ENCODE data around the gene SAE1.

DNA sequence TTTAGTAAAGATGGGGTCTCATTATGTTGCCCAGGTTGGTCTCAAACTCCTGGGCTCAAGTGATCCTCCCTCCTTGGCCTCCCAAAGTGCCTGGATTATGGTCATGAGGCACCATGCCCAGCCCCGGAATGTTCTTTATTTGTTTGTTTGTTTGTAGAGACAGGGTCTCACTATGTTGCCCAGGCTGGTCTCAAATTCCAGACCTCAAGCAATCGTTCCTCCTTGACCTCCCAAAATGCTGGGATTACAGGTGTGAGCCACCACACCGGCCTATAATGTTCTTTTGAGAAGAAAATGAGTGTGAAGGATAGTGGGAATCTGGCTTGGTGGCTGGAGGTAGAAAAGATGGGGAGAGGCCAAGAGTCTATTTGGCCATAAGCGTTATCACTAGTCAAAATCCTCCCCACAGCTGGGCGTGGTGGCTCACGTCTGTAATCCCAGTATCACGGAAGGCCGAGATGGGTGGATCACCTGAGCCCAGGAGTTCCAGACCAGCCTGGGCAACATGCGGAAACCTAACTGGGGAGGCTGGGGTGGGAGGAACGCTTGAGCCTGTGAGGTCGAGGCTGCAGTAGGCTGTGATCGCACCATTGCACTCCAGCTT, 105.5 kb downstream of the SAE1 start:
- TF ChIP-seq MXI1 (IDR thresholded peaks at IDR 0.05; ENCODE audit: borderline replicate concordance, low read depth, low read length) (no peak), POLR2A (IDR thresholded peaks at IDR 0.05; ENCODE audit: low read depth, low read length) (no peak)
- TF ChIP-seq, protein P1, sequence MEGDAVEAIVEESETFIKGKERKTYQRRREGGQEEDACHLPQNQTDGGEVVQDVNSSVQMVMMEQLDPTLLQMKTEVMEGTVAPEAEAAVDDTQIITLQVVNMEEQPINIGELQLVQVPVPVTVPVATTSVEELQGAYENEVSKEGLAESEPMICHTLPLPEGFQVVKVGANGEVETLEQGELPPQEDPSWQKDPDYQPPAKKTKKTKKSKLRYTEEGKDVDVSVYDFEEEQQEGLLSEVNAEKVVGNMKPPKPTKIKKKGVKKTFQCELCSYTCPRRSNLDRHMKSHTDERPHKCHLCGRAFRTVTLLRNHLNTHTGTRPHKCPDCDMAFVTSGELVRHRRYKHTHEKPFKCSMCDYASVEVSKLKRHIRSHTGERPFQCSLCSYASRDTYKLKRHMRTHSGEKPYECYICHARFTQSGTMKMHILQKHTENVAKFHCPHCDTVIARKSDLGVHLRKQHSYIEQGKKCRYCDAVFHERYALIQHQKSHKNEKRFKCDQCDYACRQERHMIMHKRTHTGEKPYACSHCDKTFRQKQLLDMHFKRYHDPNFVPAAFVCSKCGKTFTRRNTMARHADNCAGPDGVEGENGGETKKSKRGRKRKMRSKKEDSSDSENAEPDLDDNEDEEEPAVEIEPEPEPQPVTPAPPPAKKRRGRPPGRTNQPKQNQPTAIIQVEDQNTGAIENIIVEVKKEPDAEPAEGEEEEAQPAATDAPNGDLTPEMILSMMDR (conservative IDR thresholded peaks at IDR 0.05; ENCODE audit: low read depth, low read length): no peak
- TF ChIP-seq, protein P2, sequence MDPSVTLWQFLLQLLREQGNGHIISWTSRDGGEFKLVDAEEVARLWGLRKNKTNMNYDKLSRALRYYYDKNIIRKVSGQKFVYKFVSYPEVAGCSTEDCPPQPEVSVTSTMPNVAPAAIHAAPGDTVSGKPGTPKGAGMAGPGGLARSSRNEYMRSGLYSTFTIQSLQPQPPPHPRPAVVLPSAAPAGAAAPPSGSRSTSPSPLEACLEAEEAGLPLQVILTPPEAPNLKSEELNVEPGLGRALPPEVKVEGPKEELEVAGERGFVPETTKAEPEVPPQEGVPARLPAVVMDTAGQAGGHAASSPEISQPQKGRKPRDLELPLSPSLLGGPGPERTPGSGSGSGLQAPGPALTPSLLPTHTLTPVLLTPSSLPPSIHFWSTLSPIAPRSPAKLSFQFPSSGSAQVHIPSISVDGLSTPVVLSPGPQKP (IDR thresholded peaks at IDR 0.05; ENCODE audit: borderline replicate concordance, low read depth, low read length): no peak

Measured in IMR-90 (cell line).